Lung (tissue), 12 donors: ENCODE results near the gene APAF1. TPM values are rescaled to one million over a fixed set of nuclear protein-coding genes. Genes with fewer than 3 reads are reported as not detected.

Experiments
- ATAC-seq: fragments of 200-7000 bp; cut with Tn5 transposase; one replicate; pipeline ENCODE4 v1.9.1; 2020; ENCODE audit warnings: moderate number of reproducible peaks; ENCODE audit not compliant: insufficient read depth, low FRiP score
- DNase-seq, 3 donors: peaks; one replicate each; pipeline ENCODE4 v3.0.0-alpha.2; 2013 to 2017
- H3K27ac ChIP-seq, 2 donors: one replicate each; pipeline ENCODE4 v1.5.1; 2013; ENCODE audit warnings: mild to moderate bottlenecking in 2 of 2, moderate library complexity in 2 of 2, control low read depth in 1 of 2, inconsistent platforms in 1 of 2, low read depth in 1 of 2, low read length in 1 of 2
- H3K27me3 ChIP-seq, 3 donors: one replicate each; pipeline ENCODE4 v1.5.1; 2013; ENCODE audit warnings: low read length in 2 of 3; ENCODE audit not compliant: control insufficient read depth in 3 of 3, insufficient read depth in 3 of 3
- H3K36me3 ChIP-seq, 4 donors: one replicate each; pipeline ENCODE4 v1.5.1; 2013; ENCODE audit warnings: low read length in 4 of 4, mild to moderate bottlenecking in 1 of 4, moderate library complexity in 1 of 4; ENCODE audit not compliant: control insufficient read depth in 4 of 4, insufficient read depth in 4 of 4
- H3K4me1 ChIP-seq, 5 donors: one replicate each; pipeline ENCODE4 v1.5.1; 2013; ENCODE audit warnings: low read length in 5 of 5, mild to moderate bottlenecking in 2 of 5, moderate library complexity in 1 of 5; ENCODE audit not compliant: control insufficient read depth in 5 of 5, insufficient read depth in 5 of 5
- H3K4me3 ChIP-seq: one replicate; pipeline ENCODE4 v1.5.1; 2013; ENCODE audit warnings: mild to moderate bottlenecking, control low read depth, moderate library complexity
- H3K9ac ChIP-seq, 2 donors: one replicate each; pipeline ENCODE4 v1.5.1; 2013; ENCODE audit warnings: low read length in 2 of 2, control low read depth in 1 of 2; ENCODE audit not compliant: insufficient read depth in 1 of 2
- H3K9me3 ChIP-seq, 4 donors: one replicate each; pipeline ENCODE4 v1.5.1; 2013; ENCODE audit warnings: low read length in 3 of 4, mild to moderate bottlenecking in 1 of 4, moderate library complexity in 1 of 4; ENCODE audit not compliant: control insufficient read depth in 4 of 4, insufficient read depth in 3 of 4
- CTCF ChIP-seq: IDR thresholded peaks from 2 replicates; pipeline ENCODE4 v1.5.1; 2012; ENCODE audit warnings: mild to moderate bottlenecking; ENCODE audit errors: control extremely low read depth, extremely low read depth
- WGBS, 2 donors: extraction: QIAGEN DNeasy Blood & Tissue Kit; methylation state at CpG; one replicate each; pipeline ENCODE4 v1.1.7; 2013; 5-methylcytosine and 5-hydroxymethylcytosine counted together
- polyA plus RNA-seq, 2 donors: library from polyadenylated mRNA; stranded (reverse); fragments of 200-250 nt; gene quantifications; one replicate each; pipeline ENCODE4 v1.2.1, GENCODE V29; 2013
- total RNA-seq, 2 donors: library from RNA; depleted of rRNA in 1 of 2; stranded (reverse); fragments of >200 nt in 1 of 2; gene quantifications; one replicate each; pipeline ENCODE4 v1.2.1, GENCODE V29; 2014 to 2021
- donor health status: control.
- donor health status: control.
- donor health status: Bipolar disorder and iron deficiency.
- donor health status: healthy.
- donor health status: DM: yes; HTN: yes; CAD: no.

APAF1 gene
- total and polyA plus RNA-seq, 4 donors = 6.6 to 53.2 (median 13.7) TPM

GRCh38 chr12:98645572-98646067, 530 bp downstream of the APAF1 start:
- Histone ChIP-seq H3K9ac (peak overlapping the region; percentile 85 to 90), H3K9me3 (no peaks in the 10 kb centered on the region), H3K4me1 (peaks cover 0 to 8% (median 1%) of the 10 kb centered on the region in 5 donors), H3K36me3 (peaks cover 4 to 13% (median 11%) of the 10 kb centered on the region in 4 donors), H3K4me3 (peak overlapping the region; percentile 70), H3K27ac (peak overlapping the region; percentile 66 to 93), H3K27me3 (no peaks in the 10 kb centered on the region)
- 0% methylated on average over 22 to 24 of the region's 24 CpGs for WGBS, 2 donors
- ATAC-seq (no peak), DNase-seq (peak in 2 of 3 donors; percentile 38 to 46)
- TF ChIP-seq CTCF = no peak

DNA sequence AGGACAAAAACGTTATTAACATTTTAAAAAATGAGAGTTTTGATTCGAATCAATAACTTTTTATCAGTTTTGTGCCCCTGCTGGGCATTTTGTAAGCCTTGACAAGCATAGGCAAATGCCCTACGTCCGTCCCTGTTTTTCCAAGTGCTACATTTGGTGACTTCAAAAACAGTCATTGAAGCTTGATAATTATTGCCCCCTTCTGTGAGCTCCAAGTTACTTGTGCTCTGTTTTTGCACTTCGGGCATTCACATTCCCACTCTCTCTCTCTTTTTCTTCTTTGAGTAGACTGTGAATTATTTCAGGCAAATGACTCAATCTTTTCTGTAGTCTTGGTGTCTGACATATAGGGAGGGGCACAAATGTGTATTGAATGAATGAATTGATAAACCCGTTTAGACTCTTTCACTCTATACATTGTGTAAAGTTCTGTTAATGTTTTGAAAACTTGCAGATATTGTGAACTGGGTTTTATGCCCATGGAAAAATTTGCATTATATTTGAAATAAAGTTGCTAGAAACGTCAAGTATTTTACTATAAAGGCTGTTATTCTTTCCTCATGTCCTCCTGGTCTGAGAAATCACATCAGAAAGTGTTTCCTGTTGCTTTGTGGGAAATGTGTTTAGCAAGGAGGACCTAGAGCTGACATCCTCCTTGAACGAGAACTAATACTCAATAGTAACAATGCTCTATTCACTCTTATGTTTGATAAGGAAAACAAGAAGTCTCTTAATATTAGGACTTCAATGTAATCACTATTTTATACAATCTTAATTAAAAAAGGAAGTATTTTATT, 1.4 kb downstream of the APAF1 start:
- peak overlapping the region; percentile 85 to 90 for H3K9ac ChIP-seq
- DNase-seq = peak in 2 of 3 donors; percentile 47 to 55
- ATAC-seq = no peak
- H3K9me3 ChIP-seq = no peaks in the 10 kb centered on the region
- whole genome bisulfite sequencing, 2 donors = 5% methylated on average over 8 of the region's 8 CpGs
- no peaks in the 10 kb centered on the region for H3K27me3 ChIP-seq
- peaks cover 0 to 8% (median 1%) of the 10 kb centered on the region in 5 donors for H3K4me1 ChIP-seq
- H3K36me3 ChIP-seq = peaks cover 4 to 19% (median 12%) of the 10 kb centered on the region in 4 donors
- no peak for TF ChIP-seq CTCF
- no peak overlapping the region for H3K4me3 ChIP-seq
- H3K27ac ChIP-seq = no peak overlapping the region

DNA sequence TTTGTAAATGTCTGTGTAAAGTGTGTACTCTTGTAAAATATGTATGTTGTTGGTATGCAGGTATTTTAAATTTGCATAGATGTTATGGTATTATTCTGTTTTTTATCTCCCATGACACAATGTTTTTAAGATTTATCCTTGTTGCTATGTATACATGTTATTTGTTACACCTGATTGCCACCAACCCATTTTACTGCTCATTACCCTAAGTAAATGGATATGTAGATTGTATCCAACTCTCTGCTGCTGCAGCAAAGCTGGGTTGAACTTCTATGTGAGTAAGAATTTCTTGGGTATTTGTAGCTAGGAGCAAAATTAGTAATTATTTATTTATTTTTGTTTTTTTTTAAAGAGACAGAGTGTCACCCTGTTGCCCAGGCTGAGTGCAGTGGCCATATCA, 6.2 kb downstream of the APAF1 start:
- ATAC-seq = no peak
- peaks cover 8 to 27% (median 13%) of the 10 kb centered on the region in 4 donors for H3K36me3 ChIP-seq
- H3K9me3 ChIP-seq = no peaks in the 10 kb centered on the region
- no peak overlapping the region for H3K27ac ChIP-seq
- no peak overlapping the region for H3K4me3 ChIP-seq
- TF ChIP-seq CTCF = no peak
- H3K9ac ChIP-seq = no peak overlapping the region
- DNase-seq = no peak
- H3K27me3 ChIP-seq = no peaks in the 10 kb centered on the region
- H3K4me1 ChIP-seq = peaks cover 0 to 6% (median 1%) of the 10 kb centered on the region in 5 donors
